Thyroid gland (tissue), 4 donors: ENCODE data around the gene ATG14.

Experiments used
- CTCF ChIP-seq, 6 experiments: fragments of 200-600 bp in 3 of 6; fragments of 450-650 bp in 3 of 6; sonication (generic) in 3 of 6; IDR thresholded peaks; one replicate each; pipeline ENCODE4 v1.5.1; 2016 to 2019; ENCODE audit warnings: antibody characterized with exemption in 6 of 6, mild to moderate bottlenecking in 2 of 6, inconsistent platforms in 1 of 6, moderate library complexity in 1 of 6
- POLR2A ChIP-seq, 2 donors: fragments of 450-650 bp; IDR thresholded peaks; one replicate each; pipeline ENCODE4 v1.6.1; 2017; ENCODE audit warnings: antibody characterized with exemption in 2 of 2, mild to moderate bottlenecking in 2 of 2, moderate library complexity in 1 of 2

- TF ChIP-seq CTCF (IDR thresholded peaks at IDR 0.05): no peak
- no peak for TF ChIP-seq POLR2A (IDR thresholded peaks at IDR 0.05)
Observed at GRCh38 chr14:55374771-55375170, 36.9 kb downstream of the ATG14 start.
